ENCODE data around the gene XYLT1. TPM values are rescaled to one million over a fixed set of nuclear protein-coding genes. Genes with fewer than 3 reads are reported as not detected.

The XYLT1 gene
- total RNA-seq, 1 experiment from 2014 or later = 14.5 TPM

DNA sequence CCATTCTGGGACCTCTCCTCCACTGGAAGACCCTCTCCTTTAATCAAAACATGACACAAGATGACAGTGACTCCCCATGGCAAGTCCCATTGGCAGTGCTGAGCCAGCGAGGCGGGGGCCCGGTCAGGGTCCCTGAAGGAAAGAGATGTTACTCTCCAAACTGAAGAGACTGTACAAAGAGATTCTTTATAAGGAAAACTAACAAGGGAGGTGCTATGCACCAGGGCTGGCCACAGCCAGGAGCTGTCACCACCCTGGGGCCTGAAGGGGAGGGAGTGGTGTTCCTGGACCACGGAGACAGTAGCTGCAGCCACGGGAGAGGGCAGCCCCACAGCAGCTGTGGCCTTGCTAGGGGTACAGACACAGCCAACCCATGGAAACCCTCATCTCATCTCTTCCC is 123.1 kb downstream of the XYLT1 start:
- Histone ChIP-seq H2BK15ac (ENCODE audit: low read depth, low read length) (no peak overlapping the region), H3K14ac (ENCODE audit: insufficient read depth, low read length) (no peak overlapping the region), H3K4me2 (ENCODE audit: insufficient read depth, insufficient read length, low read length) (no peak overlapping the region), H4K8ac (replicated peaks; ENCODE audit: insufficient read length, low read depth, low read length) (no peak overlapping the region), H3K56ac (ENCODE audit: insufficient read length, low read depth, low read length) (no peak overlapping the region), H2BK20ac (ENCODE audit: low read depth, low read length, poor library complexity, severe bottlenecking) (no peak overlapping the region), H3K23ac (ENCODE audit: insufficient read length, low read depth, low read length) (no peak overlapping the region), H3K23me2 (ENCODE audit: insufficient read length, low read depth, low read length, poor library complexity, severe bottlenecking) (no peaks in the 10 kb centered on the region), H3K9me3 (ENCODE audit: control insufficient read depth, low read depth, low read length) (no peaks in the 10 kb centered on the region), H3K4ac (ENCODE audit: low read depth, low read length) (no peak overlapping the region), H3K27me3 (ENCODE audit: insufficient read depth, low read length) (no peaks in the 10 kb centered on the region), H3K18ac (ENCODE audit: insufficient read length, low read depth, low read length) (no peak overlapping the region), H3T11ph (ENCODE audit: low read length) (no peak overlapping the region), H3K4me1 (ENCODE audit: insufficient read depth, low read length) (no peaks in the 10 kb centered on the region), H2AK5ac (ENCODE audit: insufficient read length, low read length) (no peak overlapping the region), H2AFZ (ENCODE audit: low read length) (no peak overlapping the region), H4K5ac (ENCODE audit: insufficient read length, low read depth, low read length) (no peak overlapping the region), H3K79me1 (ENCODE audit: insufficient read depth, low read depth, low read length, poor library complexity, severe bottlenecking) (no peaks in the 10 kb centered on the region), H2BK12ac (ENCODE audit: insufficient read length, low read depth, low read length) (no peak overlapping the region), H3K9ac (ENCODE audit: extremely low read depth, insufficient read length, low read length) (no peak overlapping the region), H2BK5ac (ENCODE audit: insufficient read length, low read length) (no peak overlapping the region), H4K91ac (ENCODE audit: insufficient read length, low read depth, low read length) (no peak overlapping the region), H2BK120ac (ENCODE audit: low read depth, low read length, poor library complexity, severe bottlenecking) (no peak overlapping the region), H3K79me2 (ENCODE audit: insufficient read depth, low read length) (no peaks in the 10 kb centered on the region), H3K27ac (ENCODE audit: insufficient read length, low read depth, low read length) (no peak overlapping the region), H4K20me1 (ENCODE audit: control insufficient read depth, insufficient read depth, insufficient read length) (no peaks in the 10 kb centered on the region)
- H3K9me3 Mint-ChIP-seq = no peaks in the 10 kb centered on the region
- WGBS (ENCODE audit: extremely low coverage, insufficient read length, low lambda C conversion rate) = no CpG with 5 or more reads among the region's 5 CpGs
- H3K27me3 Mint-ChIP-seq (ENCODE audit: low read depth) = no peaks in the 10 kb centered on the region; the same call in 1 of the 2 replicates
- peaks cover 0 to 4% (median 3%) of the 10 kb centered on the region in 3 experiments; a peak in 2 of 7 replicates for H3K36me3 Mint-ChIP-seq (ENCODE audit: insufficient read depth in 1 of 3, low read depth in 3 of 3)
- peak overlapping the region in 1 of 3 experiments; percentile 30; a peak in 1 of 7 replicates for H3K27ac Mint-ChIP-seq
- no peak overlapping the region for H3K4me3 Mint-ChIP-seq
- TF ChIP-seq, protein P1, sequence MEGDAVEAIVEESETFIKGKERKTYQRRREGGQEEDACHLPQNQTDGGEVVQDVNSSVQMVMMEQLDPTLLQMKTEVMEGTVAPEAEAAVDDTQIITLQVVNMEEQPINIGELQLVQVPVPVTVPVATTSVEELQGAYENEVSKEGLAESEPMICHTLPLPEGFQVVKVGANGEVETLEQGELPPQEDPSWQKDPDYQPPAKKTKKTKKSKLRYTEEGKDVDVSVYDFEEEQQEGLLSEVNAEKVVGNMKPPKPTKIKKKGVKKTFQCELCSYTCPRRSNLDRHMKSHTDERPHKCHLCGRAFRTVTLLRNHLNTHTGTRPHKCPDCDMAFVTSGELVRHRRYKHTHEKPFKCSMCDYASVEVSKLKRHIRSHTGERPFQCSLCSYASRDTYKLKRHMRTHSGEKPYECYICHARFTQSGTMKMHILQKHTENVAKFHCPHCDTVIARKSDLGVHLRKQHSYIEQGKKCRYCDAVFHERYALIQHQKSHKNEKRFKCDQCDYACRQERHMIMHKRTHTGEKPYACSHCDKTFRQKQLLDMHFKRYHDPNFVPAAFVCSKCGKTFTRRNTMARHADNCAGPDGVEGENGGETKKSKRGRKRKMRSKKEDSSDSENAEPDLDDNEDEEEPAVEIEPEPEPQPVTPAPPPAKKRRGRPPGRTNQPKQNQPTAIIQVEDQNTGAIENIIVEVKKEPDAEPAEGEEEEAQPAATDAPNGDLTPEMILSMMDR (conservative IDR thresholded peaks at IDR 0.05) = no peak
- H3K4me1 Mint-ChIP-seq = peaks cover 0 to 5% of the 10 kb centered on the region in 2 experiments; a peak in 3 of 4 replicates
- no peak for DNase-seq

All from H9 (cell line).